CD4-positive, alpha-beta memory T cell (primary cell): ENCODE data around the gene TP53I11. TPM values are rescaled to one million over a fixed set of nuclear protein-coding genes. Genes with fewer than 3 reads are reported as not detected.

Experiments used
- CTCF ChIA-PET: fragments of 350-600 bp; sonication (Branson Sonifier 250); formaldehyde crosslinking; loops from one replicate; lab custom pipeline; 2021; ENCODE audit warnings: inconsistent platforms; ENCODE audit not compliant: partially characterized antibody; lab: Charles Lee
- POLR2A ChIA-PET: fragments of 350-600 bp; sonication (Branson Sonifier 250); formaldehyde crosslinking; loops from one replicate; lab custom pipeline; 2021; ENCODE audit not compliant: partially characterized antibody; lab: Charles Lee
- DNase-seq, 5 donors: peaks; one replicate each; pipeline versions ENCODE4 v3.0.0 to v3.0.0-alpha.2; 2020 to 2022; ENCODE audit warnings: mixed read lengths in 1 of 5
- H3K27ac ChIP-seq: one replicate; pipeline ENCODE4 v1.7.0; 2013; ENCODE audit warnings: low read depth, low read length
- H3K27me3 ChIP-seq: 2 replicates; pipeline ENCODE4 v1.7.0; 2013; ENCODE audit warnings: mild to moderate bottlenecking, low read length, moderate library complexity; ENCODE audit not compliant: insufficient read depth
- H3K36me3 ChIP-seq: 2 replicates; pipeline ENCODE4 v1.7.0; 2013; ENCODE audit warnings: mild to moderate bottlenecking, low read length, moderate library complexity; ENCODE audit not compliant: insufficient read depth
- H3K4me1 ChIP-seq: 2 replicates; pipeline ENCODE4 v1.7.0; 2013; ENCODE audit warnings: mild to moderate bottlenecking, low read length, moderate library complexity; ENCODE audit not compliant: insufficient read depth
- H3K4me3 ChIP-seq, 2 donors: one replicate each; pipeline ENCODE4 v1.7.0; 2013; ENCODE audit warnings: low read length in 2 of 2, mild to moderate bottlenecking in 1 of 2
- H3K9me3 ChIP-seq, 2 donors: one replicate each; pipeline ENCODE4 v1.7.0; 2013; ENCODE audit warnings: low read length in 2 of 2, control low read depth in 1 of 2; ENCODE audit not compliant: control insufficient read depth in 1 of 2
- H3K27ac Mint-ChIP-seq, 7 donors: one replicate each; pipeline ENCODE4 v1.8.0; 2020 to 2021; ENCODE audit warnings: mixed read lengths in 7 of 7, mild to moderate bottlenecking in 6 of 7, inconsistent platforms in 3 of 7, moderate library complexity in 3 of 7
- H3K27me3 Mint-ChIP-seq, 2 donors: one replicate each; pipeline ENCODE4 v1.8.0; 2020 to 2021; ENCODE audit warnings: mixed read lengths in 2 of 2
- H3K36me3 Mint-ChIP-seq, 2 donors: one replicate each; pipeline ENCODE4 v1.8.0; 2020 to 2021; ENCODE audit warnings: mixed read lengths in 2 of 2, inconsistent platforms in 1 of 2, mild to moderate bottlenecking in 1 of 2
- H3K4me1 Mint-ChIP-seq, 4 donors: one replicate each; pipeline ENCODE4 v1.8.0; 2020 to 2021; ENCODE audit warnings: mixed read lengths in 4 of 4, mild to moderate bottlenecking in 1 of 4
- H3K4me3 Mint-ChIP-seq, 8 donors: one replicate each; pipeline ENCODE4 v1.8.0; 2020 to 2021; ENCODE audit warnings: mixed read lengths in 8 of 8, mild to moderate bottlenecking in 7 of 8, moderate library complexity in 6 of 8, inconsistent platforms in 3 of 8
- H3K9me3 Mint-ChIP-seq, 8 donors: one replicate each; pipeline ENCODE4 v1.8.0; 2020 to 2021; ENCODE audit warnings: mixed read lengths in 8 of 8, mild to moderate bottlenecking in 5 of 8, inconsistent platforms in 3 of 8, moderate library complexity in 1 of 8
- intact Hi-C: fragments of 100-400 bp; cut with micrococcal nuclease; formaldehyde crosslinking; loops from one replicate; pipeline ENCODE4 v1.15.1; 2023
- polyA plus RNA-seq, 2 donors: library from polyadenylated mRNA; unstranded; fragments of 300-500 nt; fragmentation: Illumina TruSeq; gene quantifications; one replicate each; pipeline ENCODE4 v1.2.3, GENCODE V29; 2021
- total RNA-seq, 2 experiments: library from RNA; stranded (reverse); gene quantifications; one replicate each; pipeline ENCODE4 v1.2.3, GENCODE V29; 2021

Gene TP53I11
- total RNA-seq (1 to 10 TPM; 4.0 to 7.0 TPM), polyA plus RNA-seq (1 to 10 TPM; 1.1 to 6.2 TPM)

- H3K9me3 Mint-ChIP-seq: no peaks in the 10 kb centered on the region
- peak within 1 kb of the TSS; percentile 36 to 59 for H3K4me3 ChIP-seq
- H3K9me3 ChIP-seq: no peaks in the 10 kb centered on the region
- POLR2A ChIA-PET: interaction anchor here (0.8 to 1.7 kb wide), 6 partner anchors 15 to 199 kb away, joined by 3 to 11 read pairs (median 4); no protein-coding TSS in a partner anchor
- H3K4me3 Mint-ChIP-seq: peak within 1 kb of the TSS; percentile 71 to 87 (median 79)
- H3K27me3 ChIP-seq: no peaks in the 10 kb centered on the region
- peak; percentile 53 to 57 (median 53) for DNase-seq
- CTCF ChIA-PET: interaction anchor here (1.0 to 1.4 kb wide), 9 partner anchors 8 to 153 kb away, joined by 3 to 14 read pairs (median 5); no protein-coding TSS in a partner anchor
- intact Hi-C loops: loop anchor here (5.0 kb wide), 2 partner anchors 126 to 151 kb away; no protein-coding TSS in a partner anchor
- H3K36me3 Mint-ChIP-seq: no peaks in the 10 kb centered on the region
- peaks cover 3% of the 10 kb centered on the region for H3K4me1 ChIP-seq
- H3K4me1 Mint-ChIP-seq: peaks cover 0 to 14% (median 3%) of the 10 kb centered on the region in 4 donors
- H3K36me3 ChIP-seq: no peaks in the 10 kb centered on the region
- H3K27ac ChIP-seq: peak within 1 kb of the TSS; percentile 26
- peak within 1 kb of the TSS in 4 of 7 donors; percentile 14 to 61 (median 42) for H3K27ac Mint-ChIP-seq
- H3K27me3 Mint-ChIP-seq: no peaks in the 10 kb centered on the region
Measured at GRCh38 chr11:44950625-44951476, at the start of gene TP53I11. Gene TP53I11, minus strand, starts transcription at chr11:44950883. Its CDS starts 12,548 bp downstream, at chr11:44938335.

- intact Hi-C loops: no loop called here
- H3K9me3 ChIP-seq: no peaks in the 10 kb centered on the region
- DNase-seq: no peak
- peaks cover 0 to 2% (median 0%) of the 10 kb centered on the region in 4 donors for H3K4me1 Mint-ChIP-seq
- no peaks in the 10 kb centered on the region for H3K9me3 Mint-ChIP-seq
- H3K27me3 Mint-ChIP-seq: peaks cover 0 to 2% of the 10 kb centered on the region in 2 donors
- no peak overlapping the region for H3K27ac ChIP-seq
- H3K27me3 ChIP-seq: no peaks in the 10 kb centered on the region
- no peaks in the 10 kb centered on the region for H3K36me3 ChIP-seq
- no peaks in the 10 kb centered on the region for H3K4me1 ChIP-seq
- no peak overlapping the region for H3K4me3 ChIP-seq
- CTCF ChIA-PET: interaction anchor here (1.3 to 1.7 kb wide), 2 partner anchors 10 to 70 kb away, joined by 3 read pairs; no protein-coding TSS in a partner anchor
- H3K36me3 Mint-ChIP-seq: no peaks in the 10 kb centered on the region
- no peak overlapping the region for H3K4me3 Mint-ChIP-seq
- no peak overlapping the region for H3K27ac Mint-ChIP-seq
- POLR2A ChIA-PET: no interaction called here
Measured at GRCh38 chr11:44999068-44999467, 48.4 kb upstream of the TP53I11 start.

- no peak for DNase-seq
- H3K4me3 Mint-ChIP-seq: no peak overlapping the region
- Histone ChIP-seq H3K36me3 (no peaks in the 10 kb centered on the region), H3K27me3 (no peaks in the 10 kb centered on the region), H3K9me3 (no peaks in the 10 kb centered on the region), H3K27ac (no peak overlapping the region), H3K4me3 (no peak overlapping the region), H3K4me1 (no peaks in the 10 kb centered on the region)
- H3K27me3 Mint-ChIP-seq: peaks cover 0 to 2% of the 10 kb centered on the region in 2 donors
- ChIA-PET POLR2A (interaction anchor here (0.6 kb wide), 1 partner anchor 82 kb away, joined by 3 read pairs; no protein-coding TSS in a partner anchor), CTCF (interaction anchor here (1.1 to 1.7 kb wide), 3 partner anchors 11 to 107 kb away, joined by 3 read pairs; no protein-coding TSS in a partner anchor)
- H3K36me3 Mint-ChIP-seq: no peaks in the 10 kb centered on the region
- peak overlapping the region in 1 of 7 donors; percentile 49 for H3K27ac Mint-ChIP-seq
- intact Hi-C loops: no loop called here
- no peaks in the 10 kb centered on the region for H3K9me3 Mint-ChIP-seq
- peaks cover 0 to 2% (median 0%) of the 10 kb centered on the region in 4 donors for H3K4me1 Mint-ChIP-seq
Measured at GRCh38 chr11:44998051-44998450, 47.4 kb upstream of the TP53I11 start.

- CTCF ChIA-PET: interaction anchor here (1.1 to 1.7 kb wide), 2 partner anchors 69 to 108 kb away, joined by 3 read pairs; no protein-coding TSS in a partner anchor
- intact Hi-C loops: no loop called here
- Histone ChIP-seq H3K4me1 (no peaks in the 10 kb centered on the region), H3K36me3 (no peaks in the 10 kb centered on the region), H3K27ac (no peak overlapping the region), H3K27me3 (no peaks in the 10 kb centered on the region), H3K4me3 (no peak overlapping the region), H3K9me3 (no peaks in the 10 kb centered on the region)
- no peaks in the 10 kb centered on the region for H3K36me3 Mint-ChIP-seq
- H3K4me3 Mint-ChIP-seq: no peak overlapping the region
- H3K9me3 Mint-ChIP-seq: no peaks in the 10 kb centered on the region
- POLR2A ChIA-PET: interaction anchor here (0.6 kb wide), 1 partner anchor 83 kb away, joined by 3 read pairs; no protein-coding TSS in a partner anchor
- DNase-seq: no peak
- peak overlapping the region in 1 of 7 donors; percentile 49 for H3K27ac Mint-ChIP-seq
- peaks cover 0 to 2% of the 10 kb centered on the region in 2 donors for H3K27me3 Mint-ChIP-seq
- H3K4me1 Mint-ChIP-seq: peaks cover 0 to 6% (median 2%) of the 10 kb centered on the region in 4 donors
Measured at GRCh38 chr11:44997566-44997965, 46.9 kb upstream of the TP53I11 start.

GRCh38 chr11:44994753-44995152, 44.1 kb upstream of the TP53I11 start:
- Mint-ChIP-seq H3K27ac (no peak overlapping the region), H3K4me3 (no peak overlapping the region), H3K36me3 (no peaks in the 10 kb centered on the region), H3K9me3 (no peaks in the 10 kb centered on the region), H3K27me3 (no peaks in the 10 kb centered on the region), H3K4me1 (peaks cover 0 to 4% (median 2%) of the 10 kb centered on the region in 4 donors)
- H3K9me3 ChIP-seq: no peaks in the 10 kb centered on the region
- CTCF ChIA-PET: no interaction called here
- no peaks in the 10 kb centered on the region for H3K4me1 ChIP-seq
- no peaks in the 10 kb centered on the region for H3K36me3 ChIP-seq
- POLR2A ChIA-PET: no interaction called here
- no peaks in the 10 kb centered on the region for H3K27me3 ChIP-seq
- no peak overlapping the region for H3K4me3 ChIP-seq
- H3K27ac ChIP-seq: no peak overlapping the region
- no peak for DNase-seq
- intact Hi-C loops: no loop called here

GRCh38 chr11:44993971-44994704, 43.5 kb upstream of the TP53I11 start:
- no peak for DNase-seq
- Histone ChIP-seq H3K27me3 (no peaks in the 10 kb centered on the region), H3K9me3 (no peaks in the 10 kb centered on the region), H3K36me3 (no peaks in the 10 kb centered on the region), H3K4me3 (no peak overlapping the region), H3K4me1 (no peaks in the 10 kb centered on the region), H3K27ac (no peak overlapping the region)
- no peaks in the 10 kb centered on the region for H3K27me3 Mint-ChIP-seq
- H3K4me1 Mint-ChIP-seq: peaks cover 0 to 4% (median 2%) of the 10 kb centered on the region in 4 donors
- H3K27ac Mint-ChIP-seq: no peak overlapping the region
- CTCF ChIA-PET: interaction anchor here (1.3 kb wide), 1 partner anchor 13 kb away, joined by 3 read pairs; no protein-coding TSS in a partner anchor
- no peaks in the 10 kb centered on the region for H3K9me3 Mint-ChIP-seq
- no peak overlapping the region for H3K4me3 Mint-ChIP-seq
- no peaks in the 10 kb centered on the region for H3K36me3 Mint-ChIP-seq
- POLR2A ChIA-PET: no interaction called here
- intact Hi-C loops: no loop called here
